SU-DHL-6 (cell line): ENCODE results near the gene F2RL3.

Experiments used
- H2AFZ ChIP-seq: fragments of 200-600 bp; sonication (generic); 2 replicates; pipeline ENCODE4 v1.6.1; 2014; ENCODE audit warnings: low read depth, mild to moderate bottlenecking, moderate library complexity, mixed read lengths, antibody characterized with exemption, low read length; ENCODE audit not compliant: severe bottlenecking
- H3F3A ChIP-seq: fragments of 200-600 bp; shearing (Covaris generic); 2 replicates; pipeline ENCODE4 v1.6.0; 2016; ENCODE audit warnings: antibody characterized with exemption, mild to moderate bottlenecking; ENCODE audit not compliant: insufficient read depth
- H3K27ac ChIP-seq: fragments of 200-600 bp; sonication (generic); 2 replicates; pipeline ENCODE4 v1.5.1; 2016; ENCODE audit warnings: low read depth, mild to moderate bottlenecking, low read length, moderate library complexity, mixed read lengths
- H3K27me3 ChIP-seq: fragments of 200-600 bp; sonication (generic), shearing (Covaris generic); 2 replicates; pipeline ENCODE4 v1.6.0; 2014; ENCODE audit warnings: mild to moderate bottlenecking, low read length
- H3K36me3 ChIP-seq: fragments of 200-600 bp; sonication (generic); 2 replicates; pipeline ENCODE4 v1.6.1; 2014; ENCODE audit warnings: mild to moderate bottlenecking, low read length, mixed read lengths
- H3K4me2 ChIP-seq: fragments of 300-600, 200-600 bp; shearing (Covaris generic), sonication (generic); 2 replicates; pipeline ENCODE4 v1.6.0; 2014; ENCODE audit warnings: low read length, low read depth, mild to moderate bottlenecking; ENCODE audit not compliant: poor library complexity, severe bottlenecking
- H3K4me3 ChIP-seq: fragments of 200-600 bp; sonication (generic); 2 replicates; pipeline ENCODE4 v1.5.1; 2014; ENCODE audit warnings: antibody characterized with exemption, low read length, mild to moderate bottlenecking, mixed read lengths; ENCODE audit not compliant: insufficient read depth, poor library complexity, severe bottlenecking
- H3K79me2 ChIP-seq: fragments of 200-600 bp; sonication (generic); 2 replicates; pipeline ENCODE4 v1.6.1; 2014; ENCODE audit warnings: mild to moderate bottlenecking, low read length, moderate library complexity; ENCODE audit not compliant: insufficient read depth
- H3K9ac ChIP-seq: fragments of 200-600 bp; sonication (generic); 2 replicates; pipeline ENCODE4 v1.7.0; 2014; ENCODE audit warnings: mild to moderate bottlenecking, low read length
- H3K9me2 ChIP-seq: fragments of 200-600 bp; sonication (generic); replicated peaks from 2 replicates; pipeline ENCODE4 v1.6.1; 2014; ENCODE audit warnings: low read length; ENCODE audit not compliant: insufficient read depth
- H3K9me3 ChIP-seq: fragments of 200-600 bp; sonication (generic); 2 replicates; pipeline ENCODE4 v1.6.1; 2014; ENCODE audit warnings: low read length, mixed read lengths; ENCODE audit not compliant: insufficient read depth
- H4K20me1 ChIP-seq: fragments of 200-600 bp; sonication (generic); 2 replicates; pipeline ENCODE4 v1.6.1; 2014; ENCODE audit warnings: low read depth, mild to moderate bottlenecking, antibody characterized with exemption, low read length, moderate library complexity, mixed read lengths
- CTCF ChIP-seq: fragments of 200-600 bp; sonication (generic); IDR thresholded peaks from one replicate; pipeline ENCODE4 v1.5.1; 2017; ENCODE audit warnings: antibody characterized with exemption, mild to moderate bottlenecking, low read length, moderate library complexity; ENCODE audit not compliant: insufficient read depth, poor library complexity, severe bottlenecking
- EZH2phosphoT487 ChIP-seq: fragments of 200-600 bp; sonication (generic), shearing (Covaris generic); conservative IDR thresholded peaks from 2 replicates; pipeline ENCODE4 v1.6.1; 2018; ENCODE audit warnings: mild to moderate bottlenecking, antibody characterized with exemption, low read length, moderate library complexity, mixed read lengths

Gene F2RL3

GRCh38 chr19:16888629-16889365 lies at the start of gene F2RL3:
Gene F2RL3, plus strand, starts transcription at chr19:16888999. Its CDS starts 191 bp downstream, at chr19:16889190.
- Histone ChIP-seq H2AFZ (no peak within 1 kb of the TSS), H3K27ac (no peak within 1 kb of the TSS)

GRCh38 chr19:16841391-16841926 lies 47.3 kb upstream of the F2RL3 start:
- Histone ChIP-seq H4K20me1 (no peaks in the 10 kb centered on the region), H3K36me3 (no peaks in the 10 kb centered on the region), H3K9me2 (no peaks in the 10 kb centered on the region), H2AFZ (no peak overlapping the region), H3K27ac (no peak overlapping the region), H3K79me2 (no peaks in the 10 kb centered on the region), H3F3A (no peaks in the 10 kb centered on the region), H3K4me3 (no peak overlapping the region), H3K9ac (no peak overlapping the region), H3K9me3 (no peaks in the 10 kb centered on the region), H3K27me3 (no peaks in the 10 kb centered on the region), H3K4me2 (no peak overlapping the region)
- TF ChIP-seq EZH2phosphoT487 = no peak
- no peak for TF ChIP-seq CTCF

More at GRCh38 chr19:16888629-16889365, at the start of gene F2RL3:
- Histone ChIP-seq H3K79me2 (no peaks in the 10 kb centered on the region), H3K36me3 (no peaks in the 10 kb centered on the region), H3K9me2 (no peaks in the 10 kb centered on the region), H3K4me2 (no peak within 1 kb of the TSS), H3K9ac (no peak within 1 kb of the TSS), H3K4me3 (no peak within 1 kb of the TSS), H4K20me1 (no peaks in the 10 kb centered on the region), H3K27me3 (no peaks in the 10 kb centered on the region), H3K9me3 (no peaks in the 10 kb centered on the region), H3F3A (no peaks in the 10 kb centered on the region)
- TF ChIP-seq CTCF = no peak

- Histone ChIP-seq H2AFZ (no peak overlapping the region), H3K27ac (no peak overlapping the region), H3K9ac (no peak overlapping the region), H4K20me1 (no peaks in the 10 kb centered on the region), H3K36me3 (no peaks in the 10 kb centered on the region), H3K4me3 (no peak overlapping the region), H3K9me2 (no peaks in the 10 kb centered on the region), H3K79me2 (no peaks in the 10 kb centered on the region), H3K9me3 (no peaks in the 10 kb centered on the region), H3F3A (no peaks in the 10 kb centered on the region), H3K27me3 (no peaks in the 10 kb centered on the region), H3K4me2 (no peak overlapping the region)
- TF ChIP-seq EZH2phosphoT487 (no peak), CTCF (no peak)
Measured at GRCh38 chr19:16846901-16847300, 41.9 kb upstream of the F2RL3 start.
